ENCODE measurements around the gene PLA2G4F.

Gene PLA2G4F

DNA sequence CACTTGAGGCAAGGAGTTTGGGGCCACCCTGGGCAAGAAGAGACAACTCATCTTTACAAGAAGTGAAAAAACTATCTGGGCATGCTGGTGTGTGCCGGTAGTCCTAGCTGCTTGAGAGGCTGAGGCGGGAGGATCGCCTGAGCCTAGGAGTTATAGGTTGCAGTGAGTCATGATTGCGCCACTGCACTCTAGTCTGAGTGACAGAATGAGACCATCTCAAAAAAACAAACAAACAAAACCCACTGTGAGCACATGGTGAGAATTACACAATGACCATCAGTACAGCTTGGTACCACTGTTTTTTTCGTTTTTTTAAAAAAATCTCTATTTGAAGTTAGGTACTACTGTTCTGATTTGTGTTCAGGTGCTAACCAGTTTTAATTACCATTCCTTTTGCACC lies 38.1 kb upstream of the PLA2G4F start:
- peak; percentile 38 for DNase-seq (ENCODE audit: low spot score)
- CTCF ChIA-PET, result no interaction called here

GRCh38 chr15:42193383-42193782 lies 36.9 kb upstream of the PLA2G4F start:
- ChIA-PET POLR2A (ENCODE audit: low non-redundant PET) (no interaction called here), CTCF (interaction anchor here (0.6 to 0.7 kb wide), 3 partner anchors 14 to 472 kb away, joined by 3 to 8 read pairs (median 3); no protein-coding TSS in a partner anchor)
- TF ChIP-seq, protein P1, sequence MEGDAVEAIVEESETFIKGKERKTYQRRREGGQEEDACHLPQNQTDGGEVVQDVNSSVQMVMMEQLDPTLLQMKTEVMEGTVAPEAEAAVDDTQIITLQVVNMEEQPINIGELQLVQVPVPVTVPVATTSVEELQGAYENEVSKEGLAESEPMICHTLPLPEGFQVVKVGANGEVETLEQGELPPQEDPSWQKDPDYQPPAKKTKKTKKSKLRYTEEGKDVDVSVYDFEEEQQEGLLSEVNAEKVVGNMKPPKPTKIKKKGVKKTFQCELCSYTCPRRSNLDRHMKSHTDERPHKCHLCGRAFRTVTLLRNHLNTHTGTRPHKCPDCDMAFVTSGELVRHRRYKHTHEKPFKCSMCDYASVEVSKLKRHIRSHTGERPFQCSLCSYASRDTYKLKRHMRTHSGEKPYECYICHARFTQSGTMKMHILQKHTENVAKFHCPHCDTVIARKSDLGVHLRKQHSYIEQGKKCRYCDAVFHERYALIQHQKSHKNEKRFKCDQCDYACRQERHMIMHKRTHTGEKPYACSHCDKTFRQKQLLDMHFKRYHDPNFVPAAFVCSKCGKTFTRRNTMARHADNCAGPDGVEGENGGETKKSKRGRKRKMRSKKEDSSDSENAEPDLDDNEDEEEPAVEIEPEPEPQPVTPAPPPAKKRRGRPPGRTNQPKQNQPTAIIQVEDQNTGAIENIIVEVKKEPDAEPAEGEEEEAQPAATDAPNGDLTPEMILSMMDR (conservative IDR thresholded peaks at IDR 0.05; ENCODE audit: low read depth), result no peak
- no peak overlapping the region for H3K27ac ChIP-seq
- no peak for DNase-seq (ENCODE audit: low spot score)

More for the DNA sequence above, 38.1 kb upstream of the PLA2G4F start:
- no peak overlapping the region for H3K27ac ChIP-seq
- TF ChIP-seq, protein P1 (conservative IDR thresholded peaks at IDR 0.05; ENCODE audit: low read depth), result no peak
- POLR2A ChIA-PET (ENCODE audit: low non-redundant PET), result no interaction called here

- no peak for DNase-seq (ENCODE audit: low spot score)
- TF ChIP-seq, protein P1 (conservative IDR thresholded peaks at IDR 0.05; ENCODE audit: low read depth), result no peak
- ChIA-PET CTCF (no interaction called here), POLR2A (ENCODE audit: low non-redundant PET) (no interaction called here)
- H3K27ac ChIP-seq, result no peak overlapping the region
These were observed 35.3 kb upstream of the PLA2G4F start for GRCh38 chr15:42191610-42192346.

GRCh38 chr15:42190370-42190769 lies 33.9 kb upstream of the PLA2G4F start:
- H3K27ac ChIP-seq, result no peak overlapping the region
- no peak for DNase-seq (ENCODE audit: low spot score)
- TF ChIP-seq, protein P1 (conservative IDR thresholded peaks at IDR 0.05; ENCODE audit: low read depth), result no peak
- ChIA-PET POLR2A (ENCODE audit: low non-redundant PET) (no interaction called here), CTCF (interaction anchor here (0.7 kb wide), 1 partner anchor 170 kb away, joined by 3 read pairs; the partner anchor contains the start of gene PLA2G4E)

- ChIA-PET POLR2A (ENCODE audit: low non-redundant PET) (no interaction called here), CTCF (no interaction called here)
- H3K27ac ChIP-seq, result no peak overlapping the region
- TF ChIP-seq, protein P1 (conservative IDR thresholded peaks at IDR 0.05; ENCODE audit: low read depth), result no peak
- no peak for DNase-seq (ENCODE audit: low spot score)
These were observed 29.4 kb upstream of the PLA2G4F start for GRCh38 chr15:42185801-42186200.

- TF ChIP-seq, protein P1 (conservative IDR thresholded peaks at IDR 0.05; ENCODE audit: low read depth), result no peak
- ChIA-PET CTCF (interaction anchor here (0.6 kb wide), 2 partner anchors 250 to 257 kb away, joined by 3 read pairs; no protein-coding TSS in a partner anchor), POLR2A (ENCODE audit: low non-redundant PET) (no interaction called here)
- no peak for DNase-seq (ENCODE audit: low spot score)
- no peak overlapping the region for H3K27ac ChIP-seq
These were observed 28.3 kb upstream of the PLA2G4F start for GRCh38 chr15:42184736-42185135.

Data from RWPE1 (cell line).